Left renal pelvis (tissue), 4 donors: ENCODE results near the gene INTS14. TPM values are rescaled to one million over a fixed set of nuclear protein-coding genes. Genes with fewer than 3 reads are reported as not detected.
"Not testable (repeated sequence)": the region's sequence is repeated elsewhere in the genome, so short reads cannot be mapped to it uniquely, and the experiment has no call there.

ENCODE experiments used
- DNase-seq, 4 donors: peaks; one replicate each; pipeline ENCODE4 v3.0.0-alpha.2; 2013; ENCODE audit warnings: low read depth in 4 of 4, low spot score in 3 of 4
- polyA plus RNA-seq, 4 donors: library from polyadenylated mRNA; unstranded; fragments of 120-200 nt; gene quantifications; one replicate each; pipeline ENCODE4 v1.2.1, GENCODE V29; 2013; ENCODE audit not compliant: insufficient read length in 4 of 4

Gene INTS14
- polyA plus RNA-seq, 4 donors = 36.2 to 55.9 (median 48.2) TPM

GRCh38 chr15:65632780-65633375, 21.9 kb upstream of the INTS14 start:
- peak in 2 of 4 donors; percentile 14 to 22 for DNase-seq

- no peak for DNase-seq
These were observed 20.6 kb upstream of the INTS14 start for GRCh38 chr15:65631503-65631902.

GRCh38 chr15:65630760-65631159, 19.8 kb upstream of the INTS14 start:
- DNase-seq = no peak

GRCh38 chr15:65629548-65629947, 18.6 kb upstream of the INTS14 start:
- no peak for DNase-seq

- no peak for DNase-seq
These were observed 15.9 kb upstream of the INTS14 start for GRCh38 chr15:65626856-65627255.

- no peak for DNase-seq
These were observed 12.2 kb upstream of the INTS14 start for GRCh38 chr15:65623103-65623502.

- DNase-seq = no peak
These were observed 10.7 kb upstream of the INTS14 start, which contains the start of gene SLC24A1 for GRCh38 chr15:65621638-65622037. SLC24A1 (plus strand) TSS chr15:65621938; CDS start chr15:65624081, 2,143 bp downstream.

GRCh38 chr15:65620833-65621232, 9.9 kb upstream of the INTS14 start:
- DNase-seq = no peak

- no peak for DNase-seq
These were observed 8.8 kb upstream of the INTS14 start for GRCh38 chr15:65619626-65620290.

GRCh38 chr15:65618560-65619109, 7.7 kb upstream of the INTS14 start:
- DNase-seq = no peak

- DNase-seq = not testable (repeated sequence)
These were observed 5.0 kb upstream of the INTS14 start for GRCh38 chr15:65615887-65616286.

GRCh38 chr15:65612949-65613744, 2.2 kb upstream of the INTS14 start:
- DNase-seq = no peak

- no peak for DNase-seq
These were observed 1.6 kb upstream of the INTS14 start for GRCh38 chr15:65612616-65612946.

GRCh38 chr15:65611888-65612615, 1.1 kb upstream of the INTS14 start:
- no peak for DNase-seq

- no peak for DNase-seq
These were observed 7.4 kb downstream of the INTS14 start for GRCh38 chr15:65603559-65603958.

GRCh38 chr15:65603134-65603533, 7.8 kb downstream of the INTS14 start:
- DNase-seq = no peak

GRCh38 chr15:65599677-65600076, 11.3 kb downstream of the INTS14 start:
- DNase-seq = no peak

GRCh38 chr15:65598468-65598867, 12.5 kb downstream of the INTS14 start:
- DNase-seq = no peak

GRCh38 chr15:65595960-65596359, 15.0 kb downstream of the INTS14 start:
- DNase-seq = no peak

GRCh38 chr15:65587094-65587493, 23.8 kb downstream of the INTS14 start:
- no peak for DNase-seq

GRCh38 chr15:65584241-65584640, 26.7 kb downstream of the INTS14 start:
- no peak for DNase-seq
